HG03097 (cell line): ENCODE measurements around the gene P2RY13.

Experiments
- ATAC-seq: cut with Tn5 transposase; IDR thresholded peaks from one replicate; pipeline ENCODE4 v1.9.1; 2021; ENCODE audit not compliant: unreplicated experiment, low FRiP score

The P2RY13 gene

DNA sequence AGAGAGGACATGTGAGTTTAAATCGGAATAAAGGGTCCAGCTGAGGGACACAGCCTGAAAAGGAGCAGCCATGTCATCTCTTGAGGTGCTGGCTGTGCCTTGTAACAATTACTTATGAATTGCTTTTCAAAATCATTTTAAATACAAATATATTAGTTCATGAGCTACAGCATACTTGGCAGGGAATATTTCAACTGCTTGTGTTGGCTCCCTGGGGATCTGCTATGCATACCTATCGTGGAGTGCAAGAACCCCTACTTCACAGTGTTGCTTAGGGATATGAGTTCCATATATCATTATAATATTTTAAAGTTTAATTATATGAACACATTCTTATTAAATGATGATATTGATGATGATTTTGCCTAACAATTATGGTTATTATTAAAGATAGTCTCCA lies 31.9 kb downstream of the P2RY13 start:
- ATAC-seq = no peak

DNA sequence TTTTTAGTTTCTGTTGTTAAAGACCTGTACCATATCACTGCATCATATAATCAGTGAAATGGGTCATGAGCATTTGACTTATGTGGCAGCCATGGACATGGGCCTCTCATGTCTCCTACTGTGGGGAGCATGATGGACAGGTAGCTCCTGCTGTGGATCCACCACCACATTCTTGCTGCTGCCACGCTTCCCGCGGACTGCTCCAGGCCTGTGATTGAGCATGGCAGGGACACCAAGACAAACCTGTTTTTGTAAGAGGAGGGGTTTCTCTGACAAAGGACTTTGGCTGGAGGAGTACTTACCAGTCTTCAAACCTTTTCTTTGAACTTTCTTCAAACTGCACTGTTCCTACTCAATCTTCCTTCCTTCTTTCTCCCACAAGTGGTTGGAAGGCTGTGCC lies 33.1 kb downstream of the P2RY13 start:
- ATAC-seq = no peak

DNA sequence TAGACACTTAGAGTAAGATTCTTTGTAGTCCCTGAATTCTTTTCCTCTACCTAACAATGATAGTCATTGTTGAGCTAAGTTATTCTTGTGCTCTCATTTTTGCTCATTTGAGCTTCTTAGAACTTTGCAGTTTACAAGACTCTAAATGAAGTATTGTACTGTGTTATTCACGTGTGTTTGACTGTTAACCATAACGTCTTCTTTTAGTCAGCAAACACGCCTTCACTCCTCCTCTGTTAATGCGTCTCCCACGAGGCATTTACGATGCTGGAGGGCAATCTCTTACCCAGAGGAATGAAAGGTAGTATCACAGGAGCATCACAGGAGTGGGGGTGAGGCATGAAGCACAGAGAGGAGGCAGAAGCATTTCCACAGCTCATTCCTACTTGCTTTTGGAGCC lies 36.2 kb downstream of the P2RY13 start:
- no peak for ATAC-seq

DNA sequence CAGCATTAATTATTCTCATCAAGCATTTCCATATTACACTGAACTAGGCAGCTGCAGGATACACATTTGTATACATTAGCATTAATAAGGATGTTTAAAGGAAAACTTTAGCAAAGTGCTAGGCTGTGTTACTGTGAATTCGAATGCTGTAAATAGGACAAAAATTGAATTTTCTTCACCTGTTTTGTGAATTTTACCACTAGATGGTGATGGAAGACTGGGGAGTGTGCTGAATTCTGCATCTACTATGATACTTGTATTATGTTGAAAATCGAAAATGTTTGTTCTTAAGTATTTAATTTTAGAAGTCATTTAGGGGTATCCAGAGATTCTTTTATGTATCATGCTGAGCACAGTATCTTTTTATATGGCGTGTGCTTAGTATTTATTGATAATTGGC lies 38.7 kb downstream of the P2RY13 start:
- ATAC-seq = no peak

DNA sequence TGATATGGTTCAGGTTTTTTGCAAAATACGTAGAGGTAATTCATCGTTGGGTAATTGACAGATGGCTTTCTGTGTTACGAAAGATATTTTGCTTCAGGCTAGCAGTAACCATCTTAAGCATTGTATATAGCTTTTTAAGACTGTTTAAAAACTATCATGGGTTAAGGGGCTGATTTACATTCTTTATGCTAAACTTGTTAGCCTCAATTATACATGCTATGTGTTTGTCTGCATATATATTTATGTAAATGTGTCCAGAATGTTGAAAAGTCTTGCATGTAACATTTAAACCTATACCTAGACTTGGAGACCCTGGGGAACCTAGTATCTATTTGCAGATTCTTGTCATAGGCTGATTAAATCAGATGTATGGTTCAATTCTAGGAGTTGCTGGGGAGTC lies 39.9 kb downstream of the P2RY13 start:
- no peak for ATAC-seq

DNA sequence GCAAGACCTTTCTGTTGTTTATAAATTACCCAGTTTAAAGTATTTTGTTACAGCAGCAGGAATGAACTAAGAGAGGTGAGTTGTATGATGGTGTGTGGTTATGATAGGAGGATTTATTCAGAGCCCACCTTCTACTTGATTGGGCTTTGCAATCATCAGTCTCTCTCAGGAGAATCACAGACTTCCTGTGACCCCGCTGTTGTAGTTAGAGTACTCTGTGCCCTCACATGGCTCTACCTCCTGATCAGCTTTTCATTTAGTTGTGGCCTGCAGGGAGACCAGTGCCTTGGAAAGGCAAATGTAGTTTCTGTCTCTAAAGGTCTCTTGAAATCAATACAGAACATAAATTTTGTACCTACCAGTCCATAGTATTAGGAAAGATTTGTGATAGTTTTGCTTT lies 43.4 kb downstream of the P2RY13 start:
- no peak for ATAC-seq

DNA sequence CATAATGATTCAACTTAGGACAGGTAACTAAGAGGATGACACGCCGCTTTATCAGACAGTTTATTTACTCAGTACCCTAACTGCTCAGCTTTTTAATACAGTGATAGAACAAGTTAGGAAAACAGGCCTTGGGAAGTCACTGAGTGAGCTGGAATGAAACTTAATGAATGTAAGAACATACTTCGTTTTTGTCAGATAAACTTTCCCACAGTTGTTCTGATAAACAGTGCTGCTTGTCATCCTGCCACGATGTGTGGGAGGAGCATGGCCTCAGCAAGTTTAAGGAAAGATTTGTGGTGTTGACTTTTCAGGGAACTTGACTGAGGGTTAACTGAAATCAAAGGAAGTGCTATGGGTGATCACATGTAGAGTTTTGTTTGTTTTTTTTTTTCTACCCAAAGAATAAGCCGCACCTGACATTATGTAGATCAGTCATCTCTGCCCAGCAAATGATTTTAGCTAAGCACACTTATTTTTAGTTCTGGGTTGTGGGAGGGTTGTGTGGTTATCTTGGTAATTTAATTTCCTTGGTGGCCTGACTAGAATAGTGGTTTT lies 45.4 kb downstream of the P2RY13 start:
- no peak for ATAC-seq

DNA sequence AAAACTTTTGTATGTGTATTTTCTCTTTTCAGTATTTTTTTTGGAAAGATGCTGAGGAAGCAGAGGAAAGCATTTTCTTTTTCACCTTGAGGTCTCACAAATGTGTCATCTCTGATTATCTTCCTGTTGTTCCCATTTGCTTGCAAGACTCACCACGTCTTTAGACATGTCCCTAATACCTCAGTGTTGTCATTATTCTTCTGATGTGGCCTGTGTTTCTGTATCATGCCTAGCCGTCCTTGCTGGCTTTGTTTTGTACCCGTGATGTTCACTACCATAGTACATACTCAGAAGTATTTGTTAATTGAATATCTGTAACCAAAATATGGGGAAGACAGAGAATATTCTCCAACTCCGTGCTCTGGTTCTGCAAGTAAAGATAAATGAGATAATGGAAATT lies 46.0 kb downstream of the P2RY13 start:
- no peak for ATAC-seq

DNA sequence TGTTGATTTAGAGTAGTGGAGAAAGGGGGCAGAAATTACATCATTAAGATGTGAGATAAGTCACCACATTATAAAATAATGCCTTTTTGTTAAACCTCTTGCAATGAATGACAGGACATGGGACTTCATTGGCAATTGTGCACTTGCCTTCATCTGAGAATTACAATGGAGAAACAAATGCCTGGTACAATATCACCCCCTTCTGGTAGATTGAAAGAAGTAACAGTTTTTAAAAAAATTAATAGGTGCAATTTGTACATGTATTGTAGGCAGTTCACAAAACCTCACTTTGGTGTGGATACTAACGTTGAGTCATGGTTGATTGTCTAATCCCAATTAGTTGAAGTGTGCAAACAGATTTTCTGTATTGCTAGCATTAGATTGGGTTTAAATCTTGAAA lies 46.4 kb downstream of the P2RY13 start:
- ATAC-seq = no peak

DNA sequence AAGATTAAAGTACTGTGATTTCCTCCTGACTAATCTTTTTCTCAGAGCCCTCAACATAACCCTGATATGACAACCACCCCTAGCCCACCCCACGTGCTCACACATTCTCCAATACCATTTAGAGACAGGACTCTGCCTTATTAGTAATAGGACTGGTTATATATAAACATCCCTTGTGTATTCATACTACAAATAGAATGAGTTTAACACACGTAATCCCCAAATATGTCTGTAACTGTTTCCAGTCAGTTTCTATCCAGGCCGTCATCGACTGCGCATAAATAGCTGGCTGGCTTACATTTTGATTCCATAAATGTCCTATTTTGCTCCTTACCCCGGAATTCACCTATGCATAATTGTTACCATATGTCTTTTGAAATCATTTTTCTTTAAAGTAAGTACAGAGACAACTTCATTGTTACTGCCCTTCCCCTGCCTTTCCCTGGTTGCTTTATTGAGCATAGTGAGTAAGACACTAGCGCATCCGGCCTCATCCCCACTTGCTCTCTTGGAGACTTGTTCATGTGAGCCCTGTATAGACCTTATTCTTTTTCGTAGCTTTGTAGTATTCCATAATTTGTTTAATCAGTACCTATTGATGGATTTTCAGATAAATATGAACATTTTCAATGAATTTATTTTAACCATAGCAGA lies 47.6 kb downstream of the P2RY13 start:
- ATAC-seq = no peak

DNA sequence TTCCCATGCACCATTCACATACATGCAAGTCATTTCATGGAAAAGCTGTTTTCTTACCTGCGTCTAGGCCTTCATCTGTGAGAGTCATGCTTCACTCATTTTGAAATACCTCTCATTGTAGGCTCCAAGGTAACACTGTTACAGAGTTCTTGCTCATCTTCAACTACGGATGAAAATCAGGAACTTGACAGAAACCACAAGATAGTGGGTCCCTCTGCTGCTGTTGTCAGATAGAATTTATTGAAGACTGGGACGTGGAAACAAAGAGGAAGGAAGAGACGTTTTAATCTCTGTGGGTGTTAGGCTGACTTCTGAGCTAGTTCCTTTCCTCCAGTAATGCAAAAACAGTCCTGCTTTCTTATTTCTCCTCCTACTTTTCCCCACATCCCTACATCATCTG lies 51.1 kb downstream of the P2RY13 start, which contains the start of gene P2RY14:
TSS of gene P2RY14 (minus strand) at position 313 of the 400 bp plus-strand sequence. CDS start 64,226 bp downstream, outside the sequence.
- no peak for ATAC-seq

DNA sequence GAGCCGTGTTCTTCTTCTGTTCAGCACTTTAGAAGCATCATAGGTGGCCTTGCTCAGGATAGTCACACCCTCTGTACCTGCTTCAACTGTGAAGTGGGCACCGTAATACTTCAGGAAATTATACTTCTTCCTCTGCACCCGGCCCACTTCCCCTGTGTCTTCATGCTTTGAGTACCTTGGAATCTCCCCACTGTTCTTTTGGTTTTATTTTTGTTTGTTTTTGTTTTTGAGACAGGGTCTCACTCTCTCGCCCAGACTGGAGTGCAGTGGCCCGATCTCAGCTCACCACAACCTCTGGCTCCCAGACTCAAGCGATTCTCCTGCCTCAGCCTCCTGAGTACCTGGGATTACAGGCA lies 52.7 kb downstream of the P2RY13 start:
- peak; percentile 64 for ATAC-seq
